Endodermal cell (in vitro differentiated cells): Measurements from ENCODE around the gene FBXW10. TPM values are rescaled to one million over a fixed set of nuclear protein-coding genes. Genes with fewer than 3 reads are reported as not detected.
"Not testable (repeated sequence)": the region's sequence is repeated elsewhere in the genome, so short reads cannot be mapped to it uniquely, and the experiment has no call there.

Experiments
- DNase-seq: peaks from one replicate; pipeline ENCODE4 v3.0.0-alpha.2; 2017
- H3K27ac ChIP-seq: 2 replicates; pipeline ENCODE4 v1.5.1; 2013; ENCODE audit warnings: mild to moderate bottlenecking, low read depth, low read length, moderate library complexity
- H3K27me3 ChIP-seq: 2 replicates; pipeline ENCODE4 v1.6.1; 2013; ENCODE audit warnings: mild to moderate bottlenecking, low read length, moderate library complexity; ENCODE audit not compliant: insufficient read depth, control insufficient read depth, poor library complexity, severe bottlenecking
- H3K36me3 ChIP-seq: 2 replicates; pipeline ENCODE4 v1.7.0; 2013; ENCODE audit warnings: mild to moderate bottlenecking, low read length, moderate library complexity; ENCODE audit not compliant: control insufficient read depth, insufficient read depth
- H3K4me1 ChIP-seq: one replicate; pipeline ENCODE4 v1.7.0; 2013; ENCODE audit warnings: low read length; ENCODE audit not compliant: control insufficient read depth, insufficient read depth
- H3K4me3 ChIP-seq: 2 replicates; pipeline ENCODE4 v1.5.1; 2013; ENCODE audit warnings: mild to moderate bottlenecking, low read length, moderate library complexity
- H3K9ac ChIP-seq: 2 replicates; pipeline ENCODE4 v1.6.1; 2013; ENCODE audit warnings: mild to moderate bottlenecking, low read length, moderate library complexity; ENCODE audit not compliant: poor library complexity, severe bottlenecking; ENCODE audit errors: extremely low read depth
- H3K9me3 ChIP-seq: 2 replicates; pipeline ENCODE4 v1.6.1; 2013; ENCODE audit warnings: mild to moderate bottlenecking, low read length, moderate library complexity; ENCODE audit not compliant: control insufficient read depth
- H3K27ac Mint-ChIP-seq: 2 replicates; pipeline ENCODE4 v1.8.0; 2020; ENCODE audit warnings: mixed read lengths
- H3K27me3 Mint-ChIP-seq: 2 replicates; pipeline ENCODE4 v1.8.0; 2021; ENCODE audit warnings: mild to moderate bottlenecking, mixed read lengths; ENCODE audit not compliant: insufficient read depth
- H3K36me3 Mint-ChIP-seq: 2 replicates; pipeline ENCODE4 v1.8.0; 2020; ENCODE audit warnings: low read depth, mixed read lengths
- H3K4me1 Mint-ChIP-seq: 2 replicates; pipeline ENCODE4 v1.8.0; 2020; ENCODE audit warnings: mixed read lengths
- H3K4me3 Mint-ChIP-seq: 2 replicates; pipeline ENCODE4 v1.8.0; 2020; ENCODE audit warnings: mild to moderate bottlenecking, moderate library complexity, mixed read lengths
- H3K9me3 Mint-ChIP-seq: 2 replicates; pipeline ENCODE4 v1.8.0; 2020; ENCODE audit warnings: mild to moderate bottlenecking, mixed read lengths
- CTCF ChIP-seq: fragments of 200-600 bp; sonication (generic); conservative IDR thresholded peaks from 2 replicates; pipeline ENCODE4 v1.5.0; 2021; ENCODE audit warnings: antibody characterized with exemption, mild to moderate bottlenecking
- WGBS, 2 experiments: methylation state at CpG; one replicate each; pipeline versions ENCODE4 v1.1.5 to v1.1.7; 2013; ENCODE audit warnings: missing lambda C conversion rate in 2 of 2, mixed read lengths in 1 of 2; ENCODE audit not compliant: insufficient coverage in 1 of 2, insufficient read length in 1 of 2; 5-methylcytosine and 5-hydroxymethylcytosine counted together
- total RNA-seq, 2 donors: library from RNA; stranded (reverse); fragmentation: NEBNext Ultra II Directional in 1 of 2; extraction: Animal tissue kit (Norgen Biotek cat#: 25700) in 1 of 2; gene quantifications; 2 replicates in 1 of 2; 3 replicates in 1 of 2; pipeline ENCODE4 v1.2.1, GENCODE V29; 2021

The FBXW10 gene
- total RNA-seq, 2 donors from 2014 or later = not detected

DNA sequence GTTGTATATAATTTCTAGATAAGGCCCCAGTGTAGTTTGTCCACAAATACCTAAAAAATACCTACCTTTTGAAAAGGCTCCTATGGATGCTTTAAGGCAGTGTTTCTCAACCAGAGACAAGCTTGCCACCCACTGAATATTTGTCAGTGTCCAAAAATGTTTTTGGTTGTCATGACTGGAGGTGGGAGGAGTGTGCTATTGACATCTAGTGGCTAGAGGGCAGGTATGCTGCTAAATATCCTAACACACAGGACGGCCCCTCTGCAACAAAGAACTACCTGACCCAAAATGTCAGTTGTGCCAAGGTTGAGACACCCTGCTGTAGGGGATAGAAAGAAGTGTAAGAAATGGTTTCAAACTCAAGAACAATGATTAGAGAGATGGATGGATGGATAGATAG is 47.5 kb downstream of the FBXW10 start:
- H3K4me1 Mint-ChIP-seq = peaks cover 13% of the 10 kb centered on the region
- not testable (repeated sequence) for H3K9me3 Mint-ChIP-seq, DNase-seq, H3K4me1 ChIP-seq, H3K27me3 Mint-ChIP-seq, H3K4me3 ChIP-seq, H3K9ac ChIP-seq, H3K27me3 ChIP-seq, H3K27ac Mint-ChIP-seq, H3K9me3 ChIP-seq, H3K27ac ChIP-seq, H3K4me3 Mint-ChIP-seq
- peaks cover 20% of the 10 kb centered on the region for H3K36me3 Mint-ChIP-seq
- peak; percentile 50 for TF ChIP-seq CTCF
- H3K36me3 ChIP-seq = peaks cover 16% of the 10 kb centered on the region
- WGBS, 2 experiments = no CpG with 5 or more reads among the region's 1 CpG

GRCh38 chr17:18794841-18795240 is 51.0 kb downstream of the FBXW10 start:
- H3K36me3 ChIP-seq = peaks cover 15% of the 10 kb centered on the region
- H3K4me3 ChIP-seq, H3K4me1 ChIP-seq, H3K27ac ChIP-seq, H3K9me3 ChIP-seq, H3K27me3 Mint-ChIP-seq, H3K4me3 Mint-ChIP-seq, H3K27me3 ChIP-seq, H3K9me3 Mint-ChIP-seq, H3K9ac ChIP-seq: not testable (repeated sequence)
- Mint-ChIP-seq H3K27ac (peak overlapping the region; percentile 84), H3K4me1 (peaks cover 12% of the 10 kb centered on the region), H3K36me3 (peaks cover 27% of the 10 kb centered on the region)
- WGBS, 2 experiments = 70 to 100% methylated on average over 1 to 4 of the region's 4 CpGs
- peak; percentile 74 for DNase-seq

- not testable (repeated sequence) for H3K27ac Mint-ChIP-seq, H3K4me3 Mint-ChIP-seq, H3K4me3 ChIP-seq, H3K27me3 ChIP-seq, H3K9ac ChIP-seq, H3K9me3 ChIP-seq, H3K9me3 Mint-ChIP-seq, DNase-seq, H3K27ac ChIP-seq, H3K4me1 ChIP-seq, H3K27me3 Mint-ChIP-seq
- Mint-ChIP-seq H3K4me1 (peaks cover 12% of the 10 kb centered on the region), H3K36me3 (peaks cover 32% of the 10 kb centered on the region)
- peaks cover 25% of the 10 kb centered on the region for H3K36me3 ChIP-seq
These were observed 53.0 kb downstream of the FBXW10 start for GRCh38 chr17:18796887-18797286.

DNA sequence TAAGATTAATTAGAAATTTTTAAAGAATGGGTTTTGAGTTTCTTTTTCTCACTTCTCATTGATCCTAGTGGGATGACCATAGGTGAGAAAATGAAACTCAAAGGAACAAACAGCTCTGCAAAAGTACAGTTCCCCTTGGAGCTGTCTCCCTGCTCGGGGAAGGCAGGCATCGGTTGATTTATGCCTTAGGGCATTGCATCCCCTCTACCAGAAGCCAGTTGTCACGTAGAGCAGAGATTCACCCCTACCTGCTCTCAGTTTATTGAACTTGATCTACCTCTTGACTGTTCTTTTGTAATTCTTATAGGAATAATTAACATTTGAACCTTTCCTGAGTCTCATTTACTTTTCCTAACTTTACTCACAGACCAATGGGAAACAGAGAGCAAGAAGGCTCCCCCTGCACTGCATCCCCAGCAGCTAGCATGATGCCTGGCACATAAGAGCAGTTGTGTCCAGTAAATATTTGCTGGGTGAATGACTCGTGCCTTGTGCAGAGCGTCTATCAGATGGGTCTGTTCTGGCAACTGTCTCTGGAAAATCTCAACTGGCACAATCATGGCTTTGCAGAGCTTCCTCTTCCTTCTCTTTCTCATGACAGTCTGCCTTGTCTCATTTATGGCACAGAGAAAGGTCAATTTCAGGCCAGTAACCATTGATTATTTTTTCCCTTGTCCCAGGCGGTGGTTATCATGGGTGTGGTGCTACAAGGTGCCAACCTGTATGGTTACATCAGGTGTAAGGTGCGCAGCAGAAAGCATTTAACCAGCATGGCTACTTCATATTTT is 59.8 kb downstream of the FBXW10 start:
- H3K4me3 Mint-ChIP-seq, H3K27me3 Mint-ChIP-seq, H3K27ac ChIP-seq, H3K9ac ChIP-seq, H3K9me3 ChIP-seq, H3K27ac Mint-ChIP-seq, H3K4me1 ChIP-seq, DNase-seq, H3K27me3 ChIP-seq, H3K9me3 Mint-ChIP-seq, H3K4me3 ChIP-seq, H3K4me1 Mint-ChIP-seq: not testable (repeated sequence)
- H3K36me3 Mint-ChIP-seq = peaks cover 49% of the 10 kb centered on the region
- peaks cover 27% of the 10 kb centered on the region for H3K36me3 ChIP-seq
- 93% methylated on average over 3 of the region's 7 CpGs; no CpG with 5 or more reads in 1 of the 2 experiments for WGBS, 2 experiments

DNA sequence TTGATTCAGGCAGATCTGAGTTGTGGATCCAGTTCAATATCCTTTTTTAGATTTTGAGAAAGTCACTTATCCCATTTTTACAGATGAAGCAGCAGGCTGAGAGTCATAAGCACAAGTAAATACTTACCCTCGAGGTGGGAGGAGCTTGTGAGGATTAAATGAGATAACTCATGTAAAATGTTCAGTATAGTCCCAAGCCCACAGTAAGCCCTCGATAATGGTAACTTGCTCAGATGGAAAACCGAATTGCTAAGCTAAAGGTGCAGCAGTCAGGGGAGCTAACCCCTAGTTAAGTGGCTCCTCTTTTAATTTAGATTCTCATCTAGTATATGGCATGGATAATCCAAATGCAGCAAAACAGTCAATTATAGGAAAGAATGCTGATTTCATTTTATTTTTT is 72.1 kb downstream of the FBXW10 start:
- WGBS, 2 experiments = 79 to 100% methylated on average over 1 to 3 of the region's 3 CpGs

More for the DNA sequence above, 72.1 kb downstream of the FBXW10 start:
- not testable (repeated sequence) for H3K27ac ChIP-seq, H3K9me3 ChIP-seq, H3K27me3 ChIP-seq, H3K4me3 ChIP-seq, H3K36me3 Mint-ChIP-seq, H3K9ac ChIP-seq, H3K36me3 ChIP-seq, H3K4me1 Mint-ChIP-seq, H3K9me3 Mint-ChIP-seq, H3K4me1 ChIP-seq, DNase-seq, H3K4me3 Mint-ChIP-seq, H3K27me3 Mint-ChIP-seq
- peak overlapping the region; percentile 90 for H3K27ac Mint-ChIP-seq
